PFSK-1 (cell line): ENCODE data around the gene FAM53B.

ENCODE experiments used
- FOXP2 ChIP-seq: optimal IDR thresholded peaks from 2 replicates; pipeline ENCODE3; 2011; ENCODE audit warnings: borderline replicate concordance, control low read depth, inconsistent platforms; ENCODE audit not compliant: insufficient read depth; ENCODE audit errors: extremely low read length, extremely low read depth
- POLR2AphosphoS5 ChIP-seq: IDR thresholded peaks from 2 replicates; pipeline ENCODE4 v1.6.1; 2012; ENCODE audit warnings: low read depth, mild to moderate bottlenecking, control low read depth, low read length, moderate library complexity
- REST ChIP-seq, 2 experiments: IDR thresholded peaks; 2 replicates each; pipeline versions ENCODE4 v1.6.1 to v1.8.0; 2011 to 2012; ENCODE audit warnings: low read depth in 2 of 2, low read length in 2 of 2, control low read depth in 1 of 2, inconsistent platforms in 1 of 2, mild to moderate bottlenecking in 1 of 2, moderate library complexity in 1 of 2; ENCODE audit not compliant: insufficient read depth in 1 of 2
- SIN3A ChIP-seq: IDR thresholded peaks from 2 replicates; pipeline ENCODE4 v1.6.1; 2012; ENCODE audit warnings: mild to moderate bottlenecking, low read length, moderate library complexity, borderline replicate concordance; ENCODE audit not compliant: insufficient read depth
- TAF1 ChIP-seq: IDR thresholded peaks from 2 replicates; pipeline ENCODE4 v1.6.1; 2012; ENCODE audit warnings: low read length, control low read depth, borderline replicate concordance; ENCODE audit not compliant: insufficient read depth

FAM53B gene

GRCh38 chr10:124737708-124738107, 6.5 kb downstream of the FAM53B start:
- TF ChIP-seq REST (IDR thresholded peaks at IDR 0.05; ENCODE audit: insufficient read depth in 1 of 2, low read depth in 2 of 2, low read length in 2 of 2): no peak
- no peak for TF ChIP-seq TAF1

DNA sequence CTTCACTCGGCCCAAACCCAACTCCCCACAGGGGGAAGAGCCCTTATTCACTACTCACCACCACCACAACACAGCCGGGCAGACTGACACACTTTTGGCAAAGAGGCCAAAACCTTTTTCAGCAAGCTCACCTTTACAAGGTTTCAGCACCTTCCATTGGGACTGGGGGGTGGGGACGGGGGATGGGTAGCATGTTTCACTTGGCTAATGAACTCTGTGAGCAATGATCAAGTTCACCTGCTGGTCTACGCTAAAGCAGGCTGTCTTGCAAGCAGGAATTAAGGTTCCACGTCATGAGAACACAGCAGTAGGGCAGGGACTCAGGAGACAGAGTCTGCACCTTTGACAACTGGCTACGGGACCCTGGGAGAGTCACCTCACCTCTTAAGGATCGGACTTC, 7.0 kb downstream of the FAM53B start:
- no peak for TF ChIP-seq TAF1
- no peak for TF ChIP-seq REST (IDR thresholded peaks at IDR 0.05; ENCODE audit: insufficient read depth in 1 of 2, low read depth in 2 of 2, low read length in 2 of 2)
- no peak for TF ChIP-seq FOXP2

DNA sequence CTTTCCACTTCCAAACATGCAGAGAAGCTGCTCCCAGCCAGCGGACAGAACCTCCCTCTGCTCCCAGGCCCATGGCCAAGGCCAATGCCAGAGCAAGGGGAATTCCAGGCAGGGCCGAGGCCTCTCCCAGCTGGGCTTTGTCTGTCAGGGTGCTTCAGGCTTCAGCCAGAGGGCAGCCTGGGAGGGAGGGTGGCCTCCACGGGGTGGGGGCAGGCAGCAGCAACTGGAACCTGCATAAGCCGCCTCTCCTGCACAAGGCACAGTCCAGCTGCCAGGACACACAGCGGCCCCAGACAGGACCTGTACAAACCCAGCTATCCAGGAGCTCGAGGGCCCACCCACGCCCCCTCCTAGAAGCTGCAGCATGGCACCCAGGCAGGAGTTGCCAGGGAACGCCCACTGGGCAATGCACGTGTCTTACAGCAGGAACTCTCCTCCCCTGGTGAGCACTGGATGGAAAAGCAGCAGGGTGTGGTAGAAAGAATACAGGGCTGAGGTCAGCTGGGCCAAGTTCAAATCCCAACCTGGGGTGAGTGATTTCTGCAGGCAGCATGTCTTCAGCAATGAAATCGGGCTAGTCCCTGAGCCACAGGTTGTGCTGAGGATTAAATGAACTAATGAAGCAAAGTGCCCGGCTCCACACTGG, 7.6 kb downstream of the FAM53B start:
- no peak for TF ChIP-seq FOXP2
- no peak for TF ChIP-seq REST (IDR thresholded peaks at IDR 0.05; ENCODE audit: insufficient read depth in 1 of 2, low read depth in 2 of 2, low read length in 2 of 2)
- no peak for TF ChIP-seq SIN3A
- no peak for TF ChIP-seq TAF1
- TF ChIP-seq POLR2AphosphoS5: no peak

DNA sequence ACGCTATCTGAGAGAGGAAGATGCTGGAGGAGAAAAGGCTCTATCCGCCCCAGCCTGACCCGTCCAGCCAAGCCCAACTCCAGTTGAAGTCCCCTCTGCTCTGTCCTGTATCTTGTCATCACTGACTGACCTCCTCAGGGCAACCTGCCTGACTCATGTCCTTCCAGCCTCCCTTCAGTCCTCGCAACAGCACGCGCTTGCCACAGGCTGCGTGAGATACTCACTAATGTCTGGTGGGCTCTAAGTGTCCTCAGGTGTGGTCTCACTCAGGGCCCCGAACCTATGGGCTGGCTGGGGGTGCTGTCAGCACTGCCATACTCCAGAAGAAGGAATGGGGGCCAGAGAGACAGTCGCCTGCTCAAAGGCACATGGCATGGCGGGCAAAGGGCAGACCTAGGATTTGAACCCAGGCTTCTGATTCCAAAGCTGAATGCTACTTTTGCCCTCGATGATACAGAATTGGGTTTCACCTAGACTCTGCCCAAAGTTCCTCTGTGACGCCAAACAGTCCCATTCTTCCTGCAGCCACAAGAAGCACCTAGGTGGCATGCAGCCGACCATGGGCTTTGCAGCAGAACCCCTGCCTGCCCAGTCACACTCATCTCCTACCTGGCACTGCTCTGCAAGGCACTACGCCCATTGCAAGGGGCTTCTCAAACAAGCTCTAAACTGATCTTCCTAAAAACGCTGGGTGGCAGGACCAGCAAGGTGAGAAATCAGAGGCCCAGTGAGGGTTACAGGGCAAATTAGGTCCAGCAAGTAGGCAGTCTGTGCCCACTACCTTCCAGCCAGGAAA, 8.5 kb downstream of the FAM53B start:
- TF ChIP-seq FOXP2 (no peak), SIN3A (no peak), TAF1 (no peak), POLR2AphosphoS5 (no peak), REST (IDR thresholded peaks at IDR 0.05; ENCODE audit: insufficient read depth in 1 of 2, low read depth in 2 of 2, low read length in 2 of 2) (no peak)
